ENCODE results near the gene PARD6G.

DNA sequence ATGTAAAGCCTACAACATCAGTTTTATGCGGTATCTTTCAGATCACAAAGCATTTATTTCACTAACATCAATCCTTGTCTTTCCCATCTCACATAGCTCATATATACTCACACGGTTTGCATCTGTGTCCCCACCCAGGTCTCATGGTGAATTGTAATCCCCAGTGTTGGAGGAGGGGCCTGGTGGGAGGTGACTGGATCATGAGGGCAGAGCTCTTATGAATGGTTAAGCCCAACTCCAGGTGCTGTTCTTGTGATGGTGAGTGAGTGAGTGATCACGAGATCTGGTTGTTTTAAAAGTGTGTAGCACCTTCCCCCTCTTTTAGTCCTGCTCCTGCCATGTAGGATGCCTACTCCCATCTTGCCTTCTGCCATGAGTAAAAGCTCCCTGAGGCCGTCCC lies 42.0 kb downstream of the PARD6G start:
- TF ChIP-seq CTCF (IDR thresholded peaks at IDR 0.05) (no peak), POLR2A (IDR thresholded peaks at IDR 0.05) (no peak)

Data from thyroid gland (tissue), 4 donors.